GM21528 (cell line): ENCODE results near the gene CERS3.
"Not testable (repeated sequence)": the region's sequence is repeated elsewhere in the genome, so short reads cannot be mapped to it uniquely, and the experiment has no call there.

Experiments
- ATAC-seq: cut with Tn5 transposase; IDR thresholded peaks from one replicate; pipeline ENCODE4 v1.9.1; 2021; ENCODE audit warnings: mild to moderate bottlenecking, moderate library complexity; ENCODE audit not compliant: unreplicated experiment, low FRiP score

Gene CERS3

GRCh38 chr15:100471933-100472332 lies 56.8 kb downstream of the CERS3 start:
- ATAC-seq: no peak

- no peak for ATAC-seq
Observed at GRCh38 chr15:100468285-100468684, 60.5 kb downstream of the CERS3 start.

GRCh38 chr15:100466073-100466472 lies 62.7 kb downstream of the CERS3 start:
- no peak for ATAC-seq

GRCh38 chr15:100464888-100465287 lies 63.9 kb downstream of the CERS3 start:
- peak; percentile 50 for ATAC-seq

- ATAC-seq: no peak
Observed at GRCh38 chr15:100464256-100464655, 64.5 kb downstream of the CERS3 start.

GRCh38 chr15:100463515-100463914 lies 65.2 kb downstream of the CERS3 start:
- no peak for ATAC-seq

- ATAC-seq: no peak
Observed at GRCh38 chr15:100461049-100461448, 67.7 kb downstream of the CERS3 start.

- no peak for ATAC-seq
Observed at GRCh38 chr15:100457201-100457600, 71.5 kb downstream of the CERS3 start.

GRCh38 chr15:100454148-100454547 lies 74.6 kb downstream of the CERS3 start:
- no peak for ATAC-seq

- no peak for ATAC-seq
Observed at GRCh38 chr15:100448481-100448880, 80.3 kb downstream of the CERS3 start.

- ATAC-seq: not testable (repeated sequence)
Observed at GRCh38 chr15:100441063-100441462, 87.7 kb downstream of the CERS3 start.

GRCh38 chr15:100439514-100439913 lies 89.2 kb downstream of the CERS3 start:
- no peak for ATAC-seq

GRCh38 chr15:100438570-100438969 lies 90.2 kb downstream of the CERS3 start:
- peak; percentile 58 for ATAC-seq

- ATAC-seq: no peak
Observed at GRCh38 chr15:100437261-100437660, 91.5 kb downstream of the CERS3 start.

GRCh38 chr15:100434561-100434960 lies 94.2 kb downstream of the CERS3 start:
- no peak for ATAC-seq

GRCh38 chr15:100434038-100434437 lies 94.7 kb downstream of the CERS3 start:
- no peak for ATAC-seq

GRCh38 chr15:100433304-100433703 lies 95.4 kb downstream of the CERS3 start:
- ATAC-seq: no peak

- no peak for ATAC-seq
Observed at GRCh38 chr15:100430411-100430810, 98.3 kb downstream of the CERS3 start.

- ATAC-seq: no peak
Observed at GRCh38 chr15:100429116-100429728, 99.5 kb downstream of the CERS3 start.

GRCh38 chr15:100426937-100427336 lies 101.8 kb downstream of the CERS3 start:
- no peak for ATAC-seq

GRCh38 chr15:100405179-100405578 lies 123.6 kb downstream of the CERS3 start:
- no peak for ATAC-seq

GRCh38 chr15:100400996-100401395 lies 127.8 kb downstream of the CERS3 start:
- ATAC-seq: no peak
